Kidney epithelial cell (primary cell): ENCODE data around the gene MARVELD2. TPM values are rescaled to one million over a fixed set of nuclear protein-coding genes. Genes with fewer than 3 reads are reported as not detected.
"Not testable (repeated sequence)": the region's sequence is repeated elsewhere in the genome, so short reads cannot be mapped to it uniquely, and the experiment has no call there.

Experiments
- DNase-seq: peaks from one replicate; pipeline ENCODE4 v3.0.0-alpha.2; 2010; ENCODE audit warnings: low read depth
- H3K27me3 ChIP-seq: 2 replicates; pipeline ENCODE4 v1.6.0; 2011; ENCODE audit warnings: low read length; ENCODE audit not compliant: control insufficient read depth, insufficient read depth
- H3K36me3 ChIP-seq: 2 replicates; pipeline ENCODE4 v1.5.1; 2011; ENCODE audit warnings: low read length; ENCODE audit not compliant: control insufficient read depth, insufficient read depth
- H3K4me3 ChIP-seq: 2 replicates; pipeline ENCODE4 v1.5.1; 2011; ENCODE audit warnings: low read depth, mild to moderate bottlenecking, control low read depth, low read length
- CTCF ChIP-seq: IDR thresholded peaks from 2 replicates; pipeline ENCODE4 v1.5.1; 2011; ENCODE audit warnings: mild to moderate bottlenecking, moderate library complexity, low read length, control low read depth, inconsistent platforms; ENCODE audit not compliant: insufficient read depth, poor library complexity, severe bottlenecking
- total RNA-seq: library from RNA; depleted of rRNA; stranded (reverse); fragments of >200 nt; gene quantifications from 2 replicates; pipeline ENCODE4 v1.2.3, GENCODE V29; 2015

The MARVELD2 gene
- total RNA-seq, 1 donor from 2014 or later, result 27.6 TPM

GRCh38 chr5:69454460-69455249 is 39.7 kb downstream of the MARVELD2 start:
- no peak for DNase-seq
- Histone ChIP-seq H3K4me3 (no peak overlapping the region), H3K36me3 (no peaks in the 10 kb centered on the region), H3K27me3 (no peaks in the 10 kb centered on the region)
- TF ChIP-seq CTCF, result no peak

GRCh38 chr5:69455428-69455988 is 40.6 kb downstream of the MARVELD2 start:
- DNase-seq, H3K27me3 ChIP-seq, H3K4me3 ChIP-seq, H3K36me3 ChIP-seq: not testable (repeated sequence)

- no peaks in the 10 kb centered on the region for H3K36me3 ChIP-seq
- no peak for TF ChIP-seq CTCF
- no peak overlapping the region for H3K4me3 ChIP-seq
- H3K27me3 ChIP-seq, result no peaks in the 10 kb centered on the region
- no peak for DNase-seq
These were observed 47.3 kb downstream of the MARVELD2 start for GRCh38 chr5:69462170-69462569.

- H3K27me3 ChIP-seq, DNase-seq, H3K4me3 ChIP-seq, H3K36me3 ChIP-seq: not testable (repeated sequence)
These were observed 51.5 kb downstream of the MARVELD2 start for GRCh38 chr5:69466375-69466774.

GRCh38 chr5:69467442-69468225 is 52.7 kb downstream of the MARVELD2 start:
- TF ChIP-seq CTCF, result no peak
- DNase-seq, result no peak

GRCh38 chr5:69468631-69469030 is 53.7 kb downstream of the MARVELD2 start:
- Histone ChIP-seq H3K27me3 (no peaks in the 10 kb centered on the region), H3K36me3 (no peaks in the 10 kb centered on the region), H3K4me3 (no peak overlapping the region)
- DNase-seq, result no peak
- no peak for TF ChIP-seq CTCF

More at GRCh38 chr5:69467442-69468225, 52.7 kb downstream of the MARVELD2 start:
- no peaks in the 10 kb centered on the region for H3K27me3 ChIP-seq
- no peak overlapping the region for H3K4me3 ChIP-seq
- H3K36me3 ChIP-seq, result no peaks in the 10 kb centered on the region

- not testable (repeated sequence) for H3K4me3 ChIP-seq, H3K36me3 ChIP-seq, DNase-seq, H3K27me3 ChIP-seq
These were observed 56.6 kb downstream of the MARVELD2 start for GRCh38 chr5:69471516-69471915.

- not testable (repeated sequence) for H3K4me3 ChIP-seq, H3K36me3 ChIP-seq, H3K27me3 ChIP-seq, DNase-seq
These were observed 57.7 kb downstream of the MARVELD2 start for GRCh38 chr5:69472535-69473143.
